ENCODE data around the gene ZNFX1.

ZNFX1 gene

DNA sequence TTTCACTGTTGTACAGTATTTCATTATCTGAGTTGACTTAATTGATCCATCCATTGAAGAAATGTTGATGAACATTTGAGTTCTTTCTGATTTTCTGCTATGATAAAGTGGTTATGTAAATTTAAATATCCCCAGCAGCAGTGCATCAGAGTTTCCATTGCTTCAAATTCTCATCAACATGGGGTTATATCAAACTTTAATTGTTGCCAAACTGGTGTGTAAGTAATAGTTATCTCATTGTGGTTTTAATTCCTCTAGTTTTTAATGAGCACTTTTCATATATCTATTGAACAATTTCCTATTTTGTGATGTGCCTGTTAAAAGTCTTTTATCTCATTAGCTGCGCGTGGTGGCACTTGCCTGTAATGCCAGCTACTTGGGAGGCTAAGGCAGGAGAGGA, 18.1 kb downstream of the ZNFX1 start:
- TF ChIP-seq CTCF (IDR thresholded peaks at IDR 0.05; ENCODE audit: control insufficient read depth, insufficient read depth, low read depth, low read length, missing control alignments), result no peak
- no peak overlapping the region for H3K4me3 ChIP-seq (ENCODE audit: control insufficient read depth, low read depth, low read length)
- no peak for DNase-seq (ENCODE audit: low read depth)

DNA sequence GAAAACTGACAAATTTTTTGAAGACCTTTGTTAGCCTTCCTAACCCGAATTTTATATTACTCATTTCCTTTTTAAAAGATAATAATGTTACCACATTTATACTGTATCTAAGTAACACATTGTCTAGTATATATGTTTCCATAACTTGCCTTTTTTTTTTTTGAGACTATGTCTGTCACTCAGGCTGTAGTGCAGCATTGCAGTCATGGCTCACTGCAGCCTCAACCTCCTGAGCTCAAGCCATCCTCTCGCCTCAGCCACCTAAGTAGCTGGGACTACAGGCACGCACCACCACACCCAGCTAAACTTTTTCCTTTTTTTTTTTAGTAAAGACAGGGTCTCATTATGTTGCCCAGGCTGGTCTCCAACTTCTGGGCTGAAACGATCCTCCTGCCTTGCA, 18.6 kb downstream of the ZNFX1 start:
- no peak for TF ChIP-seq CTCF (IDR thresholded peaks at IDR 0.05; ENCODE audit: control insufficient read depth, insufficient read depth, low read depth, low read length, missing control alignments)
- DNase-seq (ENCODE audit: low read depth), result no peak
- no peak overlapping the region for H3K4me3 ChIP-seq (ENCODE audit: control insufficient read depth, low read depth, low read length)

DNA sequence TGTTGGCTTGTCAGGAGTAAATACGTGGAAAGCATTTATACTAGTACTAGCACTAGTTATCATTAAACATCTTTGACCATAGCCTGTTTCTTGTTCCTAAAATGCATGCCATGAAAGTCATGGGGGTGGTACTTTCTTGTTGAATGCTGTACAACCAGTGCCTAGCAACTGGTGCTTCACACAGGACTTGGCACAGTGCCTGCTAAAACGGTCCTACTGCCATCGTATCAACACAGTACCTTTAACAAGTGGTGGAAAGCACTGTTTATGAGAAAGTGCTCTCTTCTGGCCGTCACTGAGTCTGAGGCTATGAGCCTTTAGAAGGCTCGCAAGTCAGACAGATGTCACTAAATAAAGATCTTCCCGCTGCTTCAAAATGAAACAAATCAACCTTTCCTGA, 21.6 kb downstream of the ZNFX1 start:
- no peak overlapping the region for H3K4me3 ChIP-seq (ENCODE audit: control insufficient read depth, low read depth, low read length)
- no peak for TF ChIP-seq CTCF (IDR thresholded peaks at IDR 0.05; ENCODE audit: control insufficient read depth, insufficient read depth, low read depth, low read length, missing control alignments)
- no peak for DNase-seq (ENCODE audit: low read depth)

GRCh38 chr20:49252556-49253350, 25.1 kb downstream of the ZNFX1 start:
- no peak for TF ChIP-seq CTCF (IDR thresholded peaks at IDR 0.05; ENCODE audit: control insufficient read depth, insufficient read depth, low read depth, low read length, missing control alignments)
- no peak overlapping the region for H3K4me3 ChIP-seq (ENCODE audit: control insufficient read depth, low read depth, low read length)
- DNase-seq (ENCODE audit: low read depth), result no peak

GRCh38 chr20:49248879-49249665, 28.8 kb downstream of the ZNFX1 start:
- H3K4me3 ChIP-seq (ENCODE audit: control insufficient read depth, low read depth, low read length), result no peak overlapping the region
- TF ChIP-seq CTCF (IDR thresholded peaks at IDR 0.05; ENCODE audit: control insufficient read depth, insufficient read depth, low read depth, low read length, missing control alignments), result no peak
- no peak for DNase-seq (ENCODE audit: low read depth)

DNA sequence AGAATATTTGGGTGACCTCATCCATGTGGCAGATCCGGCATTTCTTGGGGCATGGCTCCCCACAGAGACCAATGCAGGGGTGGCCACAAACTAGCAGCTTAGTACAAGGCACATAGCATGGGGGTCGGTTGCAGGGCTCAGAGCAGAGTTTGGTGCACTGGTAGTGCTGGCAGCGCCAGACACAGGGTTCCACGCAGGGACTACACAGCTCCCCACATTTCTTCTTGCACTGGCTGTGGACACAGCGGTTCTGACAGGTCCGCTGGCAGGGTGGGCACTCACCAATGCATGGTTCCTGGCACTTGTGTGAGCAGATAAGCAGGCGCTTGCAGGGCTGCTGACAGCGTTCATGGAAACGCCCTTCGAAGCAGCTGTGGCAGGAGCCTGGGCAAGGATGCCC, 29.6 kb downstream of the ZNFX1 start:
- TF ChIP-seq CTCF (IDR thresholded peaks at IDR 0.05; ENCODE audit: control insufficient read depth, insufficient read depth, low read depth, low read length, missing control alignments), result no peak
- no peak overlapping the region for H3K4me3 ChIP-seq (ENCODE audit: control insufficient read depth, low read depth, low read length)
- no peak for DNase-seq (ENCODE audit: low read depth)
